ENCODE measurements around the gene WDR62. TPM values are rescaled to one million over a fixed set of nuclear protein-coding genes. Genes with fewer than 3 reads are reported as not detected.

The WDR62 gene
- total RNA-seq, 1 experiment from 2014 or later = 14.0 TPM

DNA sequence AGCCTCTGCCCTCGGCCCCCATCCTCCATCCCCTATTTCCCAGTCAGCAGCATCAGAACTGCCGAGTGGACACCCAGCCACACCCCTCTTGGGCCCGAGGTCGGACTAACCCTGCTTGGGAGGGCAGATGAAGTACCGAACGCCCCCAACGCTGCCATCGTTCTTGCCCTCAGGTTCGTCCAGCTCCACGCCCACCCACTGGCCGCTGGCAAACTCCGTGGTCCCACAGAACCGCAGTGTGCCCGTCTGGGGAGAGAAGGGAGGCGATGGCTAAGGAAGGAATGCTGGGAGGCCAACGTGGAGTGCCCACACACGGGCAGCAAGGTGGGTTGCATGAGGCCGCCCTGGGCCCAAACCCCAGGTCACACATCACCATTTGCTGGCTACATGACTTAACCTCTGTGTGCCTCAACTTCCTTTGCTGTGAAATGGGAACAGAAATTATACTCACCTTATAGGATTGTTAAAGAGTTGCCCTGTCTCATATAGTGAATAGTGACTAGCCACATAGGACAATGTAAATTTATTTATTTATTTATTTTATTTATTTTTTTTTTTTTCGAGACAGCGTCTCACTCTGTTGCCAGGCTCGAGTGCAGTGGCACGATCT is 35.5 kb upstream of the WDR62 start:
- ChIA-PET POLR2A (ENCODE audit: unreplicated experiment) (no interaction called here), CTCF (no interaction called here)
- 0 out of 2 replicates have a peak, but pooled peaks cover 10% of the 10 kb centered on the region for H3K79me2 ChIP-seq (ENCODE audit: low read depth)
- H3K27me3 ChIP-seq (ENCODE audit: insufficient read depth, low read depth) = no peaks in the 10 kb centered on the region
- peaks cover 7% of the 10 kb centered on the region for H3K4me1 ChIP-seq (replicated peaks; ENCODE audit: insufficient read depth)
- 0 out of 2 replicates have a peak, but pooled peaks cover 4% of the 10 kb centered on the region for H3K36me3 ChIP-seq (ENCODE audit: low read depth)
- no peak for DNase-seq
- H3F3A ChIP-seq (ENCODE audit: insufficient read depth, low read depth) = 0 out of 2 replicates have a peak, but pooled peaks cover 4% of the 10 kb centered on the region
- no peaks in the 10 kb centered on the region for H3K9me2 ChIP-seq (ENCODE audit: insufficient read depth)
- H2AFZ ChIP-seq = no peak overlapping the region
- no peaks in the 10 kb centered on the region for H4K20me1 ChIP-seq (ENCODE audit: insufficient read depth)
- BruUV-seq (replicated peaks) = no TSS peak
- H3K4me2 ChIP-seq = no peak overlapping the region
- H3K9me3 ChIP-seq (ENCODE audit: insufficient read depth, low read depth) = no peaks in the 10 kb centered on the region
- intact Hi-C loops (cut with micrococcal nuclease; ENCODE audit: unreplicated experiment) = no loop called here
- TF ChIP-seq EZH2 (IDR thresholded peaks at IDR 0.05; ENCODE audit: low read depth) = no peak
- TF ChIP-seq, protein P1, sequence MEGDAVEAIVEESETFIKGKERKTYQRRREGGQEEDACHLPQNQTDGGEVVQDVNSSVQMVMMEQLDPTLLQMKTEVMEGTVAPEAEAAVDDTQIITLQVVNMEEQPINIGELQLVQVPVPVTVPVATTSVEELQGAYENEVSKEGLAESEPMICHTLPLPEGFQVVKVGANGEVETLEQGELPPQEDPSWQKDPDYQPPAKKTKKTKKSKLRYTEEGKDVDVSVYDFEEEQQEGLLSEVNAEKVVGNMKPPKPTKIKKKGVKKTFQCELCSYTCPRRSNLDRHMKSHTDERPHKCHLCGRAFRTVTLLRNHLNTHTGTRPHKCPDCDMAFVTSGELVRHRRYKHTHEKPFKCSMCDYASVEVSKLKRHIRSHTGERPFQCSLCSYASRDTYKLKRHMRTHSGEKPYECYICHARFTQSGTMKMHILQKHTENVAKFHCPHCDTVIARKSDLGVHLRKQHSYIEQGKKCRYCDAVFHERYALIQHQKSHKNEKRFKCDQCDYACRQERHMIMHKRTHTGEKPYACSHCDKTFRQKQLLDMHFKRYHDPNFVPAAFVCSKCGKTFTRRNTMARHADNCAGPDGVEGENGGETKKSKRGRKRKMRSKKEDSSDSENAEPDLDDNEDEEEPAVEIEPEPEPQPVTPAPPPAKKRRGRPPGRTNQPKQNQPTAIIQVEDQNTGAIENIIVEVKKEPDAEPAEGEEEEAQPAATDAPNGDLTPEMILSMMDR (conservative IDR thresholded peaks at IDR 0.05) = no peak
- no peak overlapping the region for H3K4me3 ChIP-seq
- H3K27ac ChIP-seq = no peak overlapping the region

DNA sequence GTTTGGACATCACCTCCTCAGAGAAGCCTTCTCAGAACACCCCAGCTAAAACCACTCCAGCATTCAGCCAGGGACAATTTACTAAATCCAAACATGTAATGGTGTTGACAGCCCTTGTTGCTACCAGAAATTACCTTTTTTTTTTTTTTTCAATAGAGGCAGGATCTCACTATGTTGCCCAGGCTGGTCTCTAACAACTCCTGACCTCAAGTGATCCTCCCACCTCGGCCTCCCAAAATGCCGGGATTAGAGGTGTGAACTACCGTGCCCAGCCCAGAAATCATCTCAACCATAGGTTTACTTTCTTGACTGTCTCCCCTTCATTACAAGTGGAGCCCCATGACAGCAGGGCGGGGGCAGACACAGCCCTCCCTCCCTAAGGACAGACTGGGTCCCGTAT is 31.3 kb upstream of the WDR62 start:
- H3K9me2 ChIP-seq (ENCODE audit: insufficient read depth) = no peaks in the 10 kb centered on the region
- ChIA-PET CTCF (no interaction called here), POLR2A (ENCODE audit: unreplicated experiment) (no interaction called here)
- H4K20me1 ChIP-seq (ENCODE audit: insufficient read depth) = no peaks in the 10 kb centered on the region
- no peak for DNase-seq
- BruUV-seq (replicated peaks) = no TSS peak
- no peaks in the 10 kb centered on the region for H3K79me2 ChIP-seq (ENCODE audit: low read depth)
- H3K4me3 ChIP-seq = no peak overlapping the region
- H3K36me3 ChIP-seq (ENCODE audit: low read depth) = 0 out of 2 replicates have a peak, but pooled peaks cover 4% of the 10 kb centered on the region
- TF ChIP-seq, protein P1 (conservative IDR thresholded peaks at IDR 0.05) = no peak
- TF ChIP-seq EZH2 (IDR thresholded peaks at IDR 0.05; ENCODE audit: low read depth) = no peak
- no peaks in the 10 kb centered on the region for H3K9me3 ChIP-seq (ENCODE audit: insufficient read depth, low read depth)
- H3K27ac ChIP-seq = no peak overlapping the region
- no peaks in the 10 kb centered on the region for H3K4me1 ChIP-seq (replicated peaks; ENCODE audit: insufficient read depth)
- H3F3A ChIP-seq (ENCODE audit: insufficient read depth, low read depth) = no peaks in the 10 kb centered on the region
- no peaks in the 10 kb centered on the region for H3K27me3 ChIP-seq (ENCODE audit: insufficient read depth, low read depth)
- intact Hi-C loops (cut with micrococcal nuclease; ENCODE audit: unreplicated experiment) = no loop called here
- no peak overlapping the region for H3K4me2 ChIP-seq
- no peak overlapping the region for H2AFZ ChIP-seq

DNA sequence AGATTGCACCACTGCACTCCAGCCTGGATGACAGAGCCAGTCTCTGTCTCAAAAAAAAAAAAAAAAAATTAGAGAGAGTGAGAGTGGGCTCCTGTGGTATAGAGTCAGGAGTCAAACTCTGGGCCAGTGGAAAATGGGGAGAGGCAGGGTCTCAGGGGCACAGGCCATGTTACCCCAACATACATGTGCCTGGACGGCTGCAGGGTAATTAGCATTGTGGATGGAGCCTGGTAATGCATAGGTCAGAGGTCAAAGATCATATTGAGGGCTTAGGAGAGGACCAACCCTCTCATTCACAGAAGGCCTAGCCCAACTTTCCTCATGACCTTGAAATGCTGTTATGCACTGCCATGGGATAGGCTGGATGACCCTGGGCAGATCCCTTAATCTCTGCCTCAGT is 29.2 kb upstream of the WDR62 start:
- Histone ChIP-seq H2AFZ (no peak overlapping the region), H3K36me3 (ENCODE audit: low read depth) (0 out of 2 replicates have a peak, but pooled peaks cover 4% of the 10 kb centered on the region), H3K27me3 (ENCODE audit: insufficient read depth, low read depth) (no peaks in the 10 kb centered on the region), H3K4me3 (no peak overlapping the region), H3K79me2 (ENCODE audit: low read depth) (no peaks in the 10 kb centered on the region), H3K4me1 (replicated peaks; ENCODE audit: insufficient read depth) (no peaks in the 10 kb centered on the region), H3K4me2 (no peak overlapping the region), H3K9me2 (ENCODE audit: insufficient read depth) (no peaks in the 10 kb centered on the region), H3K27ac (no peak overlapping the region), H3K9me3 (ENCODE audit: insufficient read depth, low read depth) (no peaks in the 10 kb centered on the region), H3F3A (ENCODE audit: insufficient read depth, low read depth) (no peaks in the 10 kb centered on the region), H4K20me1 (ENCODE audit: insufficient read depth) (no peaks in the 10 kb centered on the region)
- TF ChIP-seq EZH2 (IDR thresholded peaks at IDR 0.05; ENCODE audit: low read depth) = no peak
- TF ChIP-seq, protein P1 (conservative IDR thresholded peaks at IDR 0.05) = no peak
- ChIA-PET CTCF (no interaction called here), POLR2A (ENCODE audit: unreplicated experiment) (no interaction called here)
- DNase-seq = no peak
- intact Hi-C loops (cut with micrococcal nuclease; ENCODE audit: unreplicated experiment) = no loop called here
- BruUV-seq (replicated peaks) = no TSS peak

All from PC-9 (cell line).